ENCODE data around the gene ACTR1B. TPM values are rescaled to one million over a fixed set of nuclear protein-coding genes. Genes with fewer than 3 reads are reported as not detected.

ACTR1B gene
- polyA plus RNA-seq, 3 donors: 8.9 to 64.4 (median 9.9) TPM

DNA sequence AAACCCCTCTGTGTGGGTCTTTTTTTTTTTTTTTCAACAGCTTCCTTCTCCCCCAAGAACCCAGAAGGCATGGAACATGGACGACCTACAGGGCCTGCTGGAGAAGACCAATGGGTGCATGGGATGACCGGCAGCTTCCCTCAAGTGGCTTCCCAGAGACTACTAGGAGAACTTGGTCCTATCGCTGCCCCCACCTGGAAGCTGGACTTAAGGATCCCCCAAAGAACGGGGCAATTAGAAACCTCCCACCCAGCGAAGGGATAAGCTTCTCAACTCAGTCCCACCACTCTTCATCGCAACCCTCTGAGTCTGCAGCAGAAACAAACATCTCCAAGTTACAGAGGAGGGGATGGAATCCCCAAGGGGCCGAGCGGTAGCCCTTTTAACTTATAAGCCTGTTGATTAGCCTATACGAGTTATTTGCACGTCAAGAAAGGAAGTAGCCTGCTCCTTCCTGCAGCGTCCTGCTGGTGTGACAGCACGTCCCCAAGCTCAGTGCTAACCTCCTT lies 1.4 kb downstream of the ACTR1B start:
- no peaks in the 10 kb centered on the region for H3K27me3 ChIP-seq (ENCODE audit: control insufficient read depth in 2 of 2, insufficient read depth in 2 of 2, low read length in 2 of 2)
- peak overlapping the region; percentile 73 for H2AFZ ChIP-seq (ENCODE audit: insufficient read depth, low read depth, low read length, poor library complexity, severe bottlenecking)
- Mint-ChIP-seq H3K4me1 (peaks cover 36% of the 10 kb centered on the region), H3K9me3 (peaks cover 0 to 1% (median 0%) of the 10 kb centered on the region in 7 donors), H3K27ac (peak overlapping the region; percentile 87 to 97 (median 95)), H3K4me3 (peak overlapping the region; percentile 87 to 93), H3K36me3 (peaks cover 26 to 32% of the 10 kb centered on the region in 2 donors), H3K27me3 (ENCODE audit: low read depth in 3 of 3) (peaks cover 0 to 4% (median 2%) of the 10 kb centered on the region in 3 donors)
- peaks cover 11% of the 10 kb centered on the region for H4K20me1 ChIP-seq (ENCODE audit: insufficient read depth, low read length)
- peak overlapping the region; percentile 92 to 94 for H3K27ac ChIP-seq (ENCODE audit: low read depth in 1 of 2, low read length in 2 of 2)
- no peaks in the 10 kb centered on the region for H3K9me3 ChIP-seq (replicated peaks in 1 of 2; ENCODE audit: control insufficient read depth in 1 of 2, insufficient read depth in 1 of 2, low read length in 2 of 2)
- intact Hi-C loops (cut with micrococcal nuclease): loop anchor here (2.0 to 10.0 kb wide), 3 partner anchors 16 to 1028 kb away; partner anchors contain the start of genes COX5B (in 1 of the 2) and KANSL3 (in 1 of the 2)
- peak overlapping the region; percentile 86 for H3K9ac ChIP-seq (ENCODE audit: insufficient read depth, low read length, poor library complexity, severe bottlenecking)
- peaks cover 32% of the 10 kb centered on the region for H3K79me2 ChIP-seq (ENCODE audit: insufficient read depth, low read length)
- H3K4me1 ChIP-seq (ENCODE audit: control insufficient read depth in 1 of 2, insufficient read depth in 2 of 2, low read length in 2 of 2): peaks cover 20 to 23% of the 10 kb centered on the region in 2 donors
- no peak for DNase-seq
- TF ChIP-seq, protein P1, sequence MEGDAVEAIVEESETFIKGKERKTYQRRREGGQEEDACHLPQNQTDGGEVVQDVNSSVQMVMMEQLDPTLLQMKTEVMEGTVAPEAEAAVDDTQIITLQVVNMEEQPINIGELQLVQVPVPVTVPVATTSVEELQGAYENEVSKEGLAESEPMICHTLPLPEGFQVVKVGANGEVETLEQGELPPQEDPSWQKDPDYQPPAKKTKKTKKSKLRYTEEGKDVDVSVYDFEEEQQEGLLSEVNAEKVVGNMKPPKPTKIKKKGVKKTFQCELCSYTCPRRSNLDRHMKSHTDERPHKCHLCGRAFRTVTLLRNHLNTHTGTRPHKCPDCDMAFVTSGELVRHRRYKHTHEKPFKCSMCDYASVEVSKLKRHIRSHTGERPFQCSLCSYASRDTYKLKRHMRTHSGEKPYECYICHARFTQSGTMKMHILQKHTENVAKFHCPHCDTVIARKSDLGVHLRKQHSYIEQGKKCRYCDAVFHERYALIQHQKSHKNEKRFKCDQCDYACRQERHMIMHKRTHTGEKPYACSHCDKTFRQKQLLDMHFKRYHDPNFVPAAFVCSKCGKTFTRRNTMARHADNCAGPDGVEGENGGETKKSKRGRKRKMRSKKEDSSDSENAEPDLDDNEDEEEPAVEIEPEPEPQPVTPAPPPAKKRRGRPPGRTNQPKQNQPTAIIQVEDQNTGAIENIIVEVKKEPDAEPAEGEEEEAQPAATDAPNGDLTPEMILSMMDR (IDR thresholded peaks at IDR 0.05): no peak
- peaks cover 26 to 29% of the 10 kb centered on the region in 2 donors for H3K36me3 ChIP-seq (replicated peaks in 1 of 2; ENCODE audit: control insufficient read depth in 1 of 2, insufficient read depth in 2 of 2, low read length in 2 of 2)
- peak overlapping the region; percentile 93 for H3K4me2 ChIP-seq (replicated peaks; ENCODE audit: extremely low read depth, low read length, poor library complexity, severe bottlenecking)
- WGBS (ENCODE audit: insufficient coverage): 25% methylated on average over 8 of the region's 12 CpGs
- peak overlapping the region; percentile 63 to 84 (median 75) for H3K4me3 ChIP-seq (replicated peaks in 1 of 3; ENCODE audit: low read depth in 2 of 3, low read length in 3 of 3)

GRCh38 chr2:97661927-97662326 lies 1.9 kb downstream of the ACTR1B start:
- TF ChIP-seq, protein P1 (IDR thresholded peaks at IDR 0.05): no peak
- H3K27ac ChIP-seq (ENCODE audit: low read depth in 1 of 2, low read length in 2 of 2): peak overlapping the region in 1 of 2 donors; percentile 94
- peak overlapping the region in 1 of 3 experiments; percentile 84 for H3K4me3 ChIP-seq (replicated peaks in 1 of 3; ENCODE audit: low read depth in 2 of 3, low read length in 3 of 3)
- peak overlapping the region; percentile 86 for H3K9ac ChIP-seq (ENCODE audit: insufficient read depth, low read length, poor library complexity, severe bottlenecking)
- peaks cover 0 to 4% (median 2%) of the 10 kb centered on the region in 3 donors for H3K27me3 Mint-ChIP-seq (ENCODE audit: low read depth in 3 of 3)
- no peaks in the 10 kb centered on the region for H3K27me3 ChIP-seq (ENCODE audit: control insufficient read depth in 2 of 2, insufficient read depth in 2 of 2, low read length in 2 of 2)
- H3K4me1 ChIP-seq (ENCODE audit: control insufficient read depth in 1 of 2, insufficient read depth in 2 of 2, low read length in 2 of 2): peaks cover 20 to 23% of the 10 kb centered on the region in 2 donors
- H3K79me2 ChIP-seq (ENCODE audit: insufficient read depth, low read length): peaks cover 32% of the 10 kb centered on the region
- peaks cover 36% of the 10 kb centered on the region for H3K4me1 Mint-ChIP-seq
- peak overlapping the region in 5 of 7 donors; percentile 19 to 97 (median 62) for H3K27ac Mint-ChIP-seq
- peaks cover 32 to 34% of the 10 kb centered on the region in 2 donors for H3K36me3 ChIP-seq (replicated peaks in 1 of 2; ENCODE audit: control insufficient read depth in 1 of 2, insufficient read depth in 2 of 2, low read length in 2 of 2)
- peak overlapping the region in 1 of 2 donors; percentile 87 for H3K4me3 Mint-ChIP-seq
- H3K36me3 Mint-ChIP-seq: peaks cover 31 to 37% of the 10 kb centered on the region in 2 donors
- intact Hi-C loops (cut with micrococcal nuclease): loop anchor here (2.0 to 10.0 kb wide), 3 partner anchors 15 to 1027 kb away; partner anchors contain the start of genes COX5B (in 1 of the 2) and KANSL3 (in 1 of the 2)
- H3K9me3 Mint-ChIP-seq: peaks cover 0 to 1% (median 0%) of the 10 kb centered on the region in 7 donors
- DNase-seq: no peak
- H3K9me3 ChIP-seq (replicated peaks in 1 of 2; ENCODE audit: control insufficient read depth in 1 of 2, insufficient read depth in 1 of 2, low read length in 2 of 2): no peaks in the 10 kb centered on the region
- H4K20me1 ChIP-seq (ENCODE audit: insufficient read depth, low read length): peaks cover 11% of the 10 kb centered on the region
- peak overlapping the region; percentile 93 for H3K4me2 ChIP-seq (replicated peaks; ENCODE audit: extremely low read depth, low read length, poor library complexity, severe bottlenecking)
- H2AFZ ChIP-seq (ENCODE audit: insufficient read depth, low read depth, low read length, poor library complexity, severe bottlenecking): no peak overlapping the region
- 100% methylated on average over 2 of the region's 6 CpGs for WGBS (ENCODE audit: insufficient coverage)
